Neural progenitor cell (in vitro differentiated cells): ENCODE data around the gene NUDT21.

Experiments used
- EZH2 ChIP-seq: fragments of 200-600 bp; sonication (generic); IDR thresholded peaks from 2 replicates; pipeline ENCODE4 v1.6.1; 2017; ENCODE audit warnings: antibody characterized with exemption, mild to moderate bottlenecking, moderate library complexity
- EZH2phosphoT487 ChIP-seq: fragments of 200-600 bp; sonication (generic); IDR thresholded peaks from 2 replicates; pipeline ENCODE4 v1.6.1; 2017; ENCODE audit warnings: antibody characterized with exemption
- TF ChIP-seq, protein P1 (sequence below): fragments of 200-600 bp; sonication (generic); IDR thresholded peaks from 2 replicates; pipeline ENCODE4 v1.5.1; 2017; ENCODE audit warnings: antibody characterized with exemption, mild to moderate bottlenecking

DNA sequence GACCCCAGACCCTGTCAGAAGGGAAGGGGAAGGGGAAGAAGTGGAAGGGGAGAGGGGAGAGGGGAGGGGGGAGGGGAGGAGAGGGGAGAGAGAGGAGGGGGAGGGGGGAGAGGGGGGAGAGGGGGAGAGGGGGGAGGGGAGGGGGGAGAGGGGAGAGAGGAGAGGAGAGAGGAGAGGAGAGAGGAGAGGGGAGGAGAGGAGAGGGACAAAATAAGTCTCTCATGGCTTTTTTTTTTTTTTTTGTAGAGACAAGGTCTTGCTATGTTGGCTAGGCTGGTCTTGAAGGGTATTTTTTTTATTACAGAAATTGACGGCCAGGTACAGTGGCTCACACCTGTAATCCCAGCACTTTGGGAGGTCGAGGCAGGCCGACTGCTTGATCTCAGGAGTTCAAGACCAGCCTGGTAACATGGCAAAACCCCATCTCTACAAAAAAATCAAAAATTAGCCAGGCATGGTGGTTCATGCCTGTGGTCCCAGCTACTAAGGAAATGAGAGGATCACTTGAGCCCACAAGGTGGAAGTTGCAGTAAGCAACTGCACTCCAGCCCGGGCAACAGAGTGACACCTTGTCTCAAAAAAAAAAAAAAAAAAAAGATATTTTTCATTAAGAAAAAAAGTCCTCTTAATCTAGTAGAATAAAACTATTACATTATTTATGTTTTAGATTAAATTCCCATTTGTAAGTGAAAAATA, 45.0 kb downstream of the NUDT21 start:
- TF ChIP-seq, protein P1, sequence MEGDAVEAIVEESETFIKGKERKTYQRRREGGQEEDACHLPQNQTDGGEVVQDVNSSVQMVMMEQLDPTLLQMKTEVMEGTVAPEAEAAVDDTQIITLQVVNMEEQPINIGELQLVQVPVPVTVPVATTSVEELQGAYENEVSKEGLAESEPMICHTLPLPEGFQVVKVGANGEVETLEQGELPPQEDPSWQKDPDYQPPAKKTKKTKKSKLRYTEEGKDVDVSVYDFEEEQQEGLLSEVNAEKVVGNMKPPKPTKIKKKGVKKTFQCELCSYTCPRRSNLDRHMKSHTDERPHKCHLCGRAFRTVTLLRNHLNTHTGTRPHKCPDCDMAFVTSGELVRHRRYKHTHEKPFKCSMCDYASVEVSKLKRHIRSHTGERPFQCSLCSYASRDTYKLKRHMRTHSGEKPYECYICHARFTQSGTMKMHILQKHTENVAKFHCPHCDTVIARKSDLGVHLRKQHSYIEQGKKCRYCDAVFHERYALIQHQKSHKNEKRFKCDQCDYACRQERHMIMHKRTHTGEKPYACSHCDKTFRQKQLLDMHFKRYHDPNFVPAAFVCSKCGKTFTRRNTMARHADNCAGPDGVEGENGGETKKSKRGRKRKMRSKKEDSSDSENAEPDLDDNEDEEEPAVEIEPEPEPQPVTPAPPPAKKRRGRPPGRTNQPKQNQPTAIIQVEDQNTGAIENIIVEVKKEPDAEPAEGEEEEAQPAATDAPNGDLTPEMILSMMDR = no peak
- TF ChIP-seq EZH2 (no peak), EZH2phosphoT487 (no peak)
